Measurements from ENCODE around the gene NEURL1.

Gene NEURL1

DNA sequence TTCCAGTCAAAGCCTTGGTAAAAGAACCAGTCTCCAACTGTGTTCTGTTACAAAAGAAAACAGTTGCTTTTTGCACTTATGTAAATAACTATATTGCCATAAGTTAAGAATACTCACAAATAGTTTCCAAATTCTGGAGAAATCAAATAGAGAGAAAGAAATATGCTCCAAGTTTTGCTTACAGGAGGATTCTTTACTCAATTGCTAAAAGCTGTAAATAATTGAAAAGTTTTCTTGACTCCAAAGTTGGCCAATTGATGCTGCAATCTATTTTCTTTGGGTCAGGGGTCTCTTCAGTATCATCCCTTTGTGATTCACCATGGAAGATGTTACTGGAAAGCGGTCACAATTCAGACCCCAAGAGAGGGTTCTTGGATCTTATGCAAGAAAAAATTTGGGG, 36.0 kb downstream of the NEURL1 start:
- Histone ChIP-seq H3K4me1 (ENCODE audit: control insufficient read depth in 5 of 5, insufficient read depth in 5 of 5, low read length in 5 of 5) (no peaks in the 10 kb centered on the region), H3K27me3 (ENCODE audit: control insufficient read depth in 5 of 5, insufficient read depth in 4 of 5, low read length in 5 of 5) (no peaks in the 10 kb centered on the region), H3K36me3 (ENCODE audit: control insufficient read depth in 5 of 5, insufficient read depth in 5 of 5, low read length in 5 of 5) (no peaks in the 10 kb centered on the region), H3K9me3 (ENCODE audit: control insufficient read depth in 5 of 5, low read length in 5 of 5) (peaks cover 0 to 7% (median 3%) of the 10 kb centered on the region in 5 donors), H3K4me3 (ENCODE audit: low read depth in 1 of 5, low read length in 5 of 5) (no peak overlapping the region), H3K9ac (ENCODE audit: low read length in 5 of 5) (no peak overlapping the region), H3K27ac (ENCODE audit: low read depth, low read length) (no peak overlapping the region)

GRCh38 chr10:103533827-103534226, 40.3 kb downstream of the NEURL1 start:
- Histone ChIP-seq H3K9me3 (ENCODE audit: control insufficient read depth in 5 of 5, low read length in 5 of 5) (peaks cover 0 to 7% (median 3%) of the 10 kb centered on the region in 5 donors), H3K27ac (ENCODE audit: low read depth, low read length) (no peak overlapping the region), H3K27me3 (ENCODE audit: control insufficient read depth in 5 of 5, insufficient read depth in 4 of 5, low read length in 5 of 5) (peaks cover 0 to 5% (median 0%) of the 10 kb centered on the region in 5 donors)

DNA sequence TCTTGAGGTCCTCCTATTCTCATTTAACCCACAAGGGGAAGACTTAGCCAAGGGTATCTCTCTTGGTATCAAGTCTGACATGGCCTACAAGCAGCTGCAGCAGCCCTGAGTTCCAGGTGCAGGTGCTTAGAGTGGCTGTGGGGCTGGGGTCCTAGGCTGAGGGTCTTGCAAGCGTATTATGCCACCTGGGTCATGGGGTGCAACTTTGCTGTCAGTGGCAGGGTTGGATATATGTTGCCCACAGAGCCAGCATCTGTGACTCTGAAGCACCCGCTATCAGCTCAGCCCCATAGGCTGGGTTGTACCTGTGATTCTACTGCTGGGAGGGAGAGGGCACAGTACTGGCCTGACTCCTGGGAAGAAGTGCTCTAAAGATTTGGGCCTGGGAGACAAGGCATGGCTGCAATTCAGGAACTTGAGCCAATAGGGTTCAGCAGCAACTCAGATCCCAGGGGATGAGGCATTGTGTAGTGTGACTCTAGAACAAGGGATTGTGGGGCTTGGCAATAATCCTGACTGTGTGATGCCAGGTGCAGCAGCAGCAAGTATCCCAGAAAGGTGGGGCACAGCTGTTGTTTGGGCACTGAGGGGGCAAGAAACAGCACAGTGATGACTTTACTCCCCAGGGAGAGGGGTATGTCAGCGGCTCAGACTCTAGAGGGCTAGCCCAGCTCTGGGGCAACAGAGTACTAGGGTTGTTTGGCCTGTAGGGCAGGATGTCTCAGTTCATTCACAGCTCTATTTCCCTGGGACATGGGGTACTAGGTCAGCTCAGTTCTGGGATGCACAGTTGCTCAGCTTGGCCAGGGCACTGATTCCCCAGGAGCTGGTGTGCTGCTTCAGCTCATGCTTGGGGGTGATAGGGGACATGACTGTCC, 41.4 kb downstream of the NEURL1 start:
- Histone ChIP-seq H3K9ac (ENCODE audit: low read length in 5 of 5) (no peak overlapping the region), H3K4me3 (ENCODE audit: low read depth in 1 of 5, low read length in 5 of 5) (no peak overlapping the region), H3K9me3 (ENCODE audit: control insufficient read depth in 5 of 5, low read length in 5 of 5) (peaks cover 0 to 7% (median 2%) of the 10 kb centered on the region in 5 donors), H3K27me3 (ENCODE audit: control insufficient read depth in 5 of 5, insufficient read depth in 4 of 5, low read length in 5 of 5) (peaks cover 0 to 5% (median 0%) of the 10 kb centered on the region in 5 donors), H3K36me3 (ENCODE audit: control insufficient read depth in 5 of 5, insufficient read depth in 5 of 5, low read length in 5 of 5) (no peaks in the 10 kb centered on the region), H3K4me1 (ENCODE audit: control insufficient read depth in 5 of 5, insufficient read depth in 5 of 5, low read length in 5 of 5) (no peaks in the 10 kb centered on the region), H3K27ac (ENCODE audit: low read depth, low read length) (no peak overlapping the region)

More at GRCh38 chr10:103533827-103534226, 40.3 kb downstream of the NEURL1 start:
- Histone ChIP-seq H3K4me3 (ENCODE audit: low read depth in 1 of 5, low read length in 5 of 5) (no peak overlapping the region), H3K4me1 (ENCODE audit: control insufficient read depth in 5 of 5, insufficient read depth in 5 of 5, low read length in 5 of 5) (no peaks in the 10 kb centered on the region), H3K9ac (ENCODE audit: low read length in 5 of 5) (no peak overlapping the region), H3K36me3 (ENCODE audit: control insufficient read depth in 5 of 5, insufficient read depth in 5 of 5, low read length in 5 of 5) (no peaks in the 10 kb centered on the region)

- H3K9me3 ChIP-seq (ENCODE audit: control insufficient read depth in 5 of 5, low read length in 5 of 5) = peaks cover 0 to 7% (median 0%) of the 10 kb centered on the region in 5 donors
- H3K36me3 ChIP-seq (ENCODE audit: control insufficient read depth in 5 of 5, insufficient read depth in 5 of 5, low read length in 5 of 5) = no peaks in the 10 kb centered on the region
- H3K4me1 ChIP-seq (ENCODE audit: control insufficient read depth in 5 of 5, insufficient read depth in 5 of 5, low read length in 5 of 5) = no peaks in the 10 kb centered on the region
- no peak overlapping the region for H3K9ac ChIP-seq (ENCODE audit: low read length in 5 of 5)
- H3K27me3 ChIP-seq (ENCODE audit: control insufficient read depth in 5 of 5, insufficient read depth in 4 of 5, low read length in 5 of 5) = peaks cover 0 to 5% (median 0%) of the 10 kb centered on the region in 5 donors
- H3K4me3 ChIP-seq (ENCODE audit: low read depth in 1 of 5, low read length in 5 of 5) = no peak overlapping the region
- no peak overlapping the region for H3K27ac ChIP-seq (ENCODE audit: low read depth, low read length)
These were observed 42.1 kb downstream of the NEURL1 start for GRCh38 chr10:103535595-103535994.

DNA sequence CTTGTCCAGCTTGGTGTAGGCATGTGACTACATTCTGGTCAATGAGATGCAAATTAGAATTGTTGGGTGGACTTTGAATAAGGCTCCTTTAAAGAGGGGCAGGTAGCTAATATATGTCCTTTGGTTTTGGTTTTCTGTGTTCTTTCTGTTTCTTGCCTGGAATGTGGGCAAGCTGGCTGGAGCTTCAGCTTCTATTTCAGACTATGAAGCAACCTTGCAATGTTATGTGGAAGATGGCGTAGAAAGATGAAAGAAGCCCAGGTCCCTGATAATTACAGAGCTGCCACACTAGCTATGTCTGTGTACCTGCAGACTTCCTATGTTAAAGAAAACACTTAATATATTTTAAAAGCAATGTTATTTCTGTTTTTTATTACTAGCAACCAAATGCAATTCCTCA, 46.2 kb downstream of the NEURL1 start:
- H3K4me1 ChIP-seq (ENCODE audit: control insufficient read depth in 5 of 5, insufficient read depth in 5 of 5, low read length in 5 of 5) = peaks cover 2 to 12% (median 11%) of the 10 kb centered on the region in 5 donors
- no peak overlapping the region for H3K27ac ChIP-seq (ENCODE audit: low read depth, low read length)
- H3K4me3 ChIP-seq (ENCODE audit: low read depth in 1 of 5, low read length in 5 of 5) = no peak overlapping the region
- H3K9ac ChIP-seq (ENCODE audit: low read length in 5 of 5) = no peak overlapping the region
- H3K9me3 ChIP-seq (ENCODE audit: control insufficient read depth in 5 of 5, low read length in 5 of 5) = peaks cover 0 to 1% (median 0%) of the 10 kb centered on the region in 5 donors
- H3K27me3 ChIP-seq (ENCODE audit: control insufficient read depth in 5 of 5, insufficient read depth in 4 of 5, low read length in 5 of 5) = peaks cover 0 to 28% (median 5%) of the 10 kb centered on the region in 5 donors
- H3K36me3 ChIP-seq (ENCODE audit: control insufficient read depth in 5 of 5, insufficient read depth in 5 of 5, low read length in 5 of 5) = no peaks in the 10 kb centered on the region

GRCh38 chr10:103540722-103541121, 47.2 kb downstream of the NEURL1 start:
- Histone ChIP-seq H3K9me3 (ENCODE audit: control insufficient read depth in 5 of 5, low read length in 5 of 5) (no peaks in the 10 kb centered on the region), H3K36me3 (ENCODE audit: control insufficient read depth in 5 of 5, insufficient read depth in 5 of 5, low read length in 5 of 5) (no peaks in the 10 kb centered on the region), H3K27me3 (ENCODE audit: control insufficient read depth in 5 of 5, insufficient read depth in 4 of 5, low read length in 5 of 5) (peaks cover 0 to 26% (median 8%) of the 10 kb centered on the region in 5 donors), H3K4me1 (ENCODE audit: control insufficient read depth in 5 of 5, insufficient read depth in 5 of 5, low read length in 5 of 5) (peaks cover 2 to 12% (median 11%) of the 10 kb centered on the region in 5 donors), H3K9ac (ENCODE audit: low read length in 5 of 5) (no peak overlapping the region), H3K27ac (ENCODE audit: low read depth, low read length) (no peak overlapping the region), H3K4me3 (ENCODE audit: low read depth in 1 of 5, low read length in 5 of 5) (no peak overlapping the region)

DNA sequence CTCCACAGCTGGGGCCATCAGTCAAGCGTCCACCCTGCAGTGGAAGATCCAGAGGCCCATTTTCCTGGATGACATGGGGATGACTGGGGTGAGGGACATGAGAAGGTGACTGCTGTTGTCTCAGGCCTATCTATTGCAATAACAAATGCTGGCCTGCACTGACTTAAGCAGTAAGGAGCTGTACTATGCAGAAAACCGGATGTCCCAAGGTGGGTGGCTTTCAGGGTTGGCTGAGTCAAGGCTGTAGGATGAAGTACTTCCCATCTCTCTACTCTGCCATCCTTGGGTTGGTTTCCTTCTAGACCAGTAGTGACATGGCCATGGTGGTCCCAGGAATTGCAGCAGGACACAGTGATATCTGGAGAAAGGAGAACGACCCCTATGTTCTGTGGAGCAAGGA, 48.1 kb downstream of the NEURL1 start:
- no peak overlapping the region for H3K9ac ChIP-seq (ENCODE audit: low read length in 5 of 5)
- no peak overlapping the region for H3K4me3 ChIP-seq (ENCODE audit: low read depth in 1 of 5, low read length in 5 of 5)
- H3K4me1 ChIP-seq (ENCODE audit: control insufficient read depth in 5 of 5, insufficient read depth in 5 of 5, low read length in 5 of 5) = peaks cover 2 to 12% (median 11%) of the 10 kb centered on the region in 5 donors
- H3K27ac ChIP-seq (ENCODE audit: low read depth, low read length) = no peak overlapping the region
- H3K36me3 ChIP-seq (ENCODE audit: control insufficient read depth in 5 of 5, insufficient read depth in 5 of 5, low read length in 5 of 5) = no peaks in the 10 kb centered on the region
- H3K9me3 ChIP-seq (ENCODE audit: control insufficient read depth in 5 of 5, low read length in 5 of 5) = no peaks in the 10 kb centered on the region
- peaks cover 0 to 26% (median 8%) of the 10 kb centered on the region in 5 donors for H3K27me3 ChIP-seq (ENCODE audit: control insufficient read depth in 5 of 5, insufficient read depth in 4 of 5, low read length in 5 of 5)

DNA sequence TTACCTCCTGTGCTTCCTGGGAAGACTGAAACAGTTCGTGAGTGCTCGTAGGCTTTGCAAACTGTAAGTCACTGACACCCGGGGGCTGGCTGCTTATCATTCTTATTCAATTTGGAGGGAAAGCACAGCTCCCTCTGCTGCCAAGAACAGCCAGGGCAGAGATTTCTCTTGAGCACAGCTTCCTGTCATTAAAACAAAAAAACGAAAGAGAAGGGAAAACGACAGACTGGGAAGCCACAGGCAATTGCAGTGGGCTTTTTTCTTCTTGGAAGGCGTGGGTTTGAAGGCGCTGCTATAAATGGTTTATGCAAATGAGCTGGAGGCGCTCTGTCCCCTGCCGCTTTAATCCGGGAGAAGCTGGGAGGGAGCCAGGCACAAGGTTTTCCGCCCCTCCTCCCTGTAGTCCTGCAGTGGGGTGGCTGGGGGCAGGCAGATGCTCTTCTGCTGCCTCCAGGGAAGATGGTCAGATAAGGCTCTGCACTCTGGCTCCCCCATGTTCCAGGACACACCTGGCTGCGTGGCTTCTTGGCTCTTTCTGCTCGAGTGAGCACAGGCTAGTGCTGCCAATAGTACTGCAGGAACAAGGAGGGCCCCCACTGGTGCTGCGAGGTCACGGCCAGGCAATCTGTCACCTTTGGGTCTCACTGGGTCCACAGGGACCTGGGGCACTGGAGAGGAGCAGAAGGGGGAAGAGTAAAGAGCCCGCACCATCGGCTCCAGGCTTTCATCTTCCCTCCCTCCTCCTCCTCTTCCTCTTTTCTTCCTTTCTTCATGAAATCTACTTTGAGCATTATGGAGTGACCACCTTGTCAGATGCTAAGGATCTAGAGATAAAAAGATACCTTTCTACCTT, 49.5 kb downstream of the NEURL1 start:
- Histone ChIP-seq H3K27me3 (ENCODE audit: control insufficient read depth in 5 of 5, insufficient read depth in 4 of 5, low read length in 5 of 5) (peaks cover 0 to 26% (median 8%) of the 10 kb centered on the region in 5 donors), H3K9me3 (ENCODE audit: control insufficient read depth in 5 of 5, low read length in 5 of 5) (no peaks in the 10 kb centered on the region), H3K9ac (ENCODE audit: low read length in 5 of 5) (peak overlapping the region in 2 of 5 donors; percentile 22 to 33), H3K36me3 (ENCODE audit: control insufficient read depth in 5 of 5, insufficient read depth in 5 of 5, low read length in 5 of 5) (no peaks in the 10 kb centered on the region), H3K27ac (ENCODE audit: low read depth, low read length) (no peak overlapping the region), H3K4me3 (ENCODE audit: low read depth in 1 of 5, low read length in 5 of 5) (peak overlapping the region; percentile 57 to 72 (median 62)), H3K4me1 (ENCODE audit: control insufficient read depth in 5 of 5, insufficient read depth in 5 of 5, low read length in 5 of 5) (peaks cover 2 to 16% (median 11%) of the 10 kb centered on the region in 5 donors)

DNA sequence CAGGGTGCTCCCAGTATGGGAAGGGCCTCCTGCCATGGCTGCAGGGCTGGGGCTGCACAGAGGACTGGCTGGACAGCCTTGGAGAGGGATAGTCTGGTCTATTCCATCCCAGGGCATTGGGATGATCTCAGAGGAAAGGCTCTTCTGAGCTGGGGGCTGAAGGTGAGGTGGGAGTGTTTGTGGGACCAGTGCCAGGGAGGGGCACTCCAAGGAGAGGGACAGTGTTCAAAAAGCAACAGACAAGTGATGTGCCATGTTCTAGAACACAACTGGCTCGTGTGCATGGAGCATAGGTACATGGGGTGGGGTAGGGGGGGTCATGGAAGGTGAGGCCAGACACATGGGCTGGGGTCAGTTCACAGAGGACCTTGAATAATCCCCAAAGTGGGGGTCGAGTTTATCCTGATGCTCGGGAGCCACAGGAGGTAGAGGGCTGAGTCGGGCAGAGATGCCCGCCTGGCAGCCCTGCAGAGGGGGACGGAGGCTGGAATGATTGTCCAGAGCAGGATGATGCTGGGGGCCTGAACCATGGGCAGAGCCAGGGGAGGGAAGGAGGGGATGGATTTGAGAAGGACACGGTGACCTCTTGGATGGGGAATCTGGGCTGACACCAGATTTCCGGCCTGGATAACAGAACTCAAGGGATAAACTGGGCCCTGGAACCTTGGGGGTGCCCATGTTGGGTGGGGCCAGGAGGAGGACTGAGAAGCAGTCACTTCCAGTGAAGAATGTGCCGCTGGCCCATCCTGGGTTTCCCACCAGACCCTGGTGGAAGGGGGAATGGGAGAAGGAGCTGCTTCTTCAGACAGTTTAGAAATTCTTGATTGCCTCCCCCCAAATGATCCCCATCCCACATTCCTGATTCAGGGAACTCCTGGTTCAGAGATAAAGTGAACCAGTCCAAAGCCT, 50.4 kb downstream of the NEURL1 start:
- peaks cover 0 to 26% (median 6%) of the 10 kb centered on the region in 5 donors for H3K27me3 ChIP-seq (ENCODE audit: control insufficient read depth in 5 of 5, insufficient read depth in 4 of 5, low read length in 5 of 5)
- no peak overlapping the region for H3K9ac ChIP-seq (ENCODE audit: low read length in 5 of 5)
- H3K27ac ChIP-seq (ENCODE audit: low read depth, low read length) = no peak overlapping the region
- H3K36me3 ChIP-seq (ENCODE audit: control insufficient read depth in 5 of 5, insufficient read depth in 5 of 5, low read length in 5 of 5) = no peaks in the 10 kb centered on the region
- H3K4me1 ChIP-seq (ENCODE audit: control insufficient read depth in 5 of 5, insufficient read depth in 5 of 5, low read length in 5 of 5) = peaks cover 2 to 16% (median 11%) of the 10 kb centered on the region in 5 donors
- H3K9me3 ChIP-seq (ENCODE audit: control insufficient read depth in 5 of 5, low read length in 5 of 5) = no peaks in the 10 kb centered on the region
- H3K4me3 ChIP-seq (ENCODE audit: low read depth in 1 of 5, low read length in 5 of 5) = no peak overlapping the region
